Testis (tissue), 3 donors: Measurements from ENCODE around the gene RASSF10. TPM values are rescaled to one million over a fixed set of nuclear protein-coding genes. Genes with fewer than 3 reads are reported as not detected.

Experiments
- DNase-seq: peaks from one replicate; pipeline ENCODE4 v3.0.0-alpha.2; 2019
- H3K27ac ChIP-seq, 2 donors: fragments of 200-600 bp; sonication (generic); one replicate each; pipeline ENCODE4 v1.5.1; 2019
- H3K27me3 ChIP-seq: fragments of 200-600 bp; sonication (generic); one replicate; pipeline ENCODE4 v1.5.1; 2019
- H3K36me3 ChIP-seq: fragments of 200-600 bp; sonication (generic); one replicate; pipeline ENCODE4 v1.5.1; 2017; ENCODE audit warnings: low read depth; ENCODE audit errors: missing control alignments
- H3K4me1 ChIP-seq: fragments of 200-600 bp; sonication (generic); one replicate; pipeline ENCODE4 v1.5.1; 2019
- H3K4me3 ChIP-seq, 2 donors: fragments of 200-600 bp; sonication (generic); one replicate each; pipeline ENCODE4 v1.5.1; 2017 to 2019
- H3K9me3 ChIP-seq: fragments of 200-600 bp; sonication (generic); one replicate; pipeline ENCODE4 v1.5.1; 2017
- POLR2A ChIP-seq: fragments of 450-650 bp; IDR thresholded peaks from one replicate; pipeline ENCODE4 v1.6.1; 2017; ENCODE audit warnings: antibody characterized with exemption, mild to moderate bottlenecking, moderate library complexity
- WGBS, 2 donors: methylation state at CpG; one replicate each; pipeline ENCODE4 v1.1.5; 2018; 5-methylcytosine and 5-hydroxymethylcytosine counted together
- intact Hi-C: fragments of 100-400 bp; cut with DNase I; formaldehyde crosslinking; loops from one replicate; pipeline ENCODE4 v1.15.1; 2023; ENCODE audit warnings: low total_unique reads
- polyA plus RNA-seq: library from polyadenylated mRNA; stranded (reverse); fragments of 350-450 nt; fragmentation: Illumina TruSeq; extraction: RNeasy Lipid Tissue Mini Kit (QIAGEN cat#74804); gene quantifications from one replicate; pipeline ENCODE4 v1.2.3, GENCODE V29; 2014; ENCODE audit warnings: low read depth, low replicate concordance; ENCODE audit not compliant: insufficient read depth
- total RNA-seq, 2 donors: library from RNA; depleted of rRNA; stranded (reverse); fragments of >200 nt; gene quantifications; one replicate each; pipeline ENCODE4 v1.2.3, GENCODE V29; 2016
- TF ChIP-seq, protein P1 (sequence below), 3 experiments: fragments of 450-650 bp in 2 of 3; fragments of 200-600 bp in 1 of 3; sonication (generic) in 1 of 3; IDR thresholded peaks; one replicate each; pipeline ENCODE4 v1.5.1; 2016 to 2019; ENCODE audit warnings: antibody characterized with exemption in 3 of 3, mild to moderate bottlenecking in 2 of 3, moderate library complexity in 1 of 3

RASSF10 gene
- total and polyA plus RNA-seq, 3 donors from 2014 or later, result 2.9 to 6.3 (median 3.0) TPM

DNA sequence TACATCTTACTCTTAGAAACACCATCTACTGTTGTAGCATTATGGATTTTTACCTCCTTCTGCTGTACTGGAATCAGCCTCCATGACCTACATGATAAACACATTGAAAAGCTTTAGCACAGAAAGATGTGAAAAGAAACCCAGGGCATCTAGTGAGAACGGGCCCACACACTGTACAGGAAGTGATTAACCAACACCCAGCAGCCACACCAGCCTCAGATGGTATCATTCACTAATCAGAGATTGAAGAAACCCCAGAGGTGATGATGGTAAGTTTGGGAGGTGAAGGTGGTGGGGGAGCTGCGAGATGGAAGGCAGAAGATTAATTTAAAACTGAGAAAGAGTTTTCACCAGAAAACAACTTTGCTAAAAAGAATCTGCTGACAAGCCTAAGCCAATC, 46.1 kb downstream of the RASSF10 start:
- H3K36me3 ChIP-seq, result no peaks in the 10 kb centered on the region
- DNase-seq, result no peak
- no peaks in the 10 kb centered on the region for H3K27me3 ChIP-seq
- no peaks in the 10 kb centered on the region for H3K9me3 ChIP-seq
- intact Hi-C loops, result no loop called here
- H3K4me1 ChIP-seq, result no peaks in the 10 kb centered on the region
- 81 to 82% methylated on average over 2 of the region's 2 CpGs for WGBS, 2 donors
- TF ChIP-seq POLR2A, result no peak
- TF ChIP-seq, protein P1, sequence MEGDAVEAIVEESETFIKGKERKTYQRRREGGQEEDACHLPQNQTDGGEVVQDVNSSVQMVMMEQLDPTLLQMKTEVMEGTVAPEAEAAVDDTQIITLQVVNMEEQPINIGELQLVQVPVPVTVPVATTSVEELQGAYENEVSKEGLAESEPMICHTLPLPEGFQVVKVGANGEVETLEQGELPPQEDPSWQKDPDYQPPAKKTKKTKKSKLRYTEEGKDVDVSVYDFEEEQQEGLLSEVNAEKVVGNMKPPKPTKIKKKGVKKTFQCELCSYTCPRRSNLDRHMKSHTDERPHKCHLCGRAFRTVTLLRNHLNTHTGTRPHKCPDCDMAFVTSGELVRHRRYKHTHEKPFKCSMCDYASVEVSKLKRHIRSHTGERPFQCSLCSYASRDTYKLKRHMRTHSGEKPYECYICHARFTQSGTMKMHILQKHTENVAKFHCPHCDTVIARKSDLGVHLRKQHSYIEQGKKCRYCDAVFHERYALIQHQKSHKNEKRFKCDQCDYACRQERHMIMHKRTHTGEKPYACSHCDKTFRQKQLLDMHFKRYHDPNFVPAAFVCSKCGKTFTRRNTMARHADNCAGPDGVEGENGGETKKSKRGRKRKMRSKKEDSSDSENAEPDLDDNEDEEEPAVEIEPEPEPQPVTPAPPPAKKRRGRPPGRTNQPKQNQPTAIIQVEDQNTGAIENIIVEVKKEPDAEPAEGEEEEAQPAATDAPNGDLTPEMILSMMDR (IDR thresholded peaks at IDR 0.05), result no peak
- H3K4me3 ChIP-seq, result no peak overlapping the region
- no peak overlapping the region for H3K27ac ChIP-seq

- intact Hi-C loops, result no loop called here
- Histone ChIP-seq H3K36me3 (no peaks in the 10 kb centered on the region), H3K4me3 (no peak overlapping the region), H3K27me3 (no peaks in the 10 kb centered on the region), H3K27ac (no peak overlapping the region), H3K9me3 (no peaks in the 10 kb centered on the region), H3K4me1 (no peaks in the 10 kb centered on the region)
- DNase-seq, result no peak
- 89 to 90% methylated on average over 3 of the region's 3 CpGs for WGBS, 2 donors
- no peak for TF ChIP-seq POLR2A
- TF ChIP-seq, protein P1 (IDR thresholded peaks at IDR 0.05), result no peak
Measured at GRCh38 chr11:13061294-13061990, 52.3 kb downstream of the RASSF10 start.
